Measurements from ENCODE around the gene CTSL.
A peak's percentile ranks its signal among the peaks of the same experiment; 100 is the strongest.
"Not testable (repeated sequence)": the region's sequence is repeated elsewhere in the genome, so short reads cannot be mapped to it uniquely, and the experiment has no call there.

The CTSL gene

DNA sequence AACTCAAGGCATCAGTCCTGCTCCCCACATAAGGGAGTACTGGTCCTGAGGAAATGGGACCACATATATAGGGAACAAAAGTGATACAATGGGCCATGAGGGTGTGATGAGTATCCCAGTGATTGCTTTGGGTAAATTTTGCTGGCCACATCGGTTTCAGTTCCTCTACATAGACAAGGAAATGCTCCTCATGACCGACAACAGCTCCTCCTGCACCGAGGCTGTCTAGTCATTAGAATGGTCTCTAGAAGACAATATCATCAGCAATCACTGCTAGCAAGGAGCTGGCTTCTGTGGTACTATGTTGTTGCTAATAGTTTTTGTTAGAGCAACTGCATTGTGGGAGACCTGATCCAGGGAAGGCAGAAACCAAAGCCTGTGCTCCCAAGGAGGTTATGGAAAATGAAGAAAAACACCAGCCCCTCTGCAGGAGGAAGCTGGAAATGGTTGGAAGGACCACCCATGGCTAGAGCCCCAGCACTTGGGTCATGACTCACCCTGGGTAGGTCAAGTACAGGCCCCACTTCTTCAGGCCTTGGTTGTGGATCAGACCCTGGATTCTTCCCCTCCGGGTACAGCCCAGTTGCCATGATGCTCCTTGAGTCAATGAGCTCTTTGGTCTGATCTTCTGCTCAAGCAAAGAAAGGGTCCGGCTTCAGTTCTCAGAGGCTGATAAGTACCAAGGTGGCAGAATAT, 3.4 kb upstream of the CTSL start:
- DNase-seq (ENCODE audit: low spot score) = peak; percentile 80

DNA sequence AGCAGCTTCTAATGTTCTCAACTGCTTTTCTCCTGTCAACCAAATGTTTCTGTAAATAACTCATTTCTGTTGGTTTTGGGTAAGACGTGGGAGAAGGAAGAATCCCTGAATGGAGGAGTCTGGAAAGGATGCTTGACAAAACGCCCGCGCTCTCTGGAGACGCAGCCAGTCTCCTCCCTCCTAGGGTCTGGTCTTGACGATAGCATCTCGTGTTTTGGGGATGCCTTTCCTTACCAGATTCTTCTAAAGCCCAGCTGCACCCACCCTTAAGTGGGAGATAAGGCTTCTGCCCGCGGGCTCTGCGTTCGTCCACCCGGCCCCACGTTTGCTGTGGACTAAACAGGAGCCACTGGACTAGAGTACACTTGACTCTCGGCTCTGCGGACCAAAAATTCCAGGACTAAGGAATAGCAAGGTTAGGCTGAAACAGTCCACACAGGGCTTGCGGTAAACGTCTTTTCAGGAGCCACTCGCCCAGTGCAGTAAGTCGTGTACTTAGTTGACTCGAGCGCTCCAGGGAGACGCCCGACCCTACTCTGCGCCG, 491 bp upstream of the CTSL start:
- DNase-seq (ENCODE audit: low spot score) = peak; percentile 50

DNA sequence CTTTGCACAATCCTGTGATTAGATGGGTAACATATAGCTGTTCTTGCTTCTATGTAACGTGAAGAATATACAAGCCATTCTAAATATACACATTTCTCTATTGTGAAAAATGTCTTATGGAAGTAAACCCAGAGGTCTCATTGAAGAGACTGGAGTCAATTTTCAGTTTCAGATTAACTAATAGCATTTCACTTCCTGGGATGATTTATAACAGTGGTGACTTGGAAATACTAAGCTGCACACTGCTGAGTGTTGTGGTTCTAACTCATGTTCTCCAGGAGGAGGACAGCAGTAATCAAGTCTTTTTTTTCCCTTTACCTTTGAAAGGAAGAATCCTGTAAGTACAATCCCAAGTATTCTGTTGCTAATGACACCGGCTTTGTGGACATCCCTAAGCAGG, 3.3 kb downstream of the CTSL start:
- DNase-seq (ENCODE audit: low spot score) = no peak

DNA sequence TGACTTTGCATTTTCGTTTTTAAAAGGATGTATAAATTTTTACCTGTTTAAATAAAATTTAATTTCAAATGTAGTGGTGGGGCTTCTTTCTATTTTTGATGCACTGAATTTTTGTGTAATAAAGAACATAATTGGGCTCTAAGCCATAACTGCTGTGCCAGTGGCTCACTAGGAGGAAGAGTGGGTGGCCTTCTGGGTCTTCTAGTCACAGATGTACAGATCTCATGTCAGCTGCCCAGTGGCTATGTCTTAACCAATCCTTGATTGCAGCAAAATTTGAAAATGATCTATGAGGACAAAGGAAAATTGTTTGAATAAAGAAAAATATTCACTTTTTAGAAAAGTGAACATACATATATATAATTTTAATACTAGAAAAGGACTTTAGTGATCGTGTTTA, 5.4 kb downstream of the CTSL start:
- no peak for DNase-seq (ENCODE audit: low spot score)

DNA sequence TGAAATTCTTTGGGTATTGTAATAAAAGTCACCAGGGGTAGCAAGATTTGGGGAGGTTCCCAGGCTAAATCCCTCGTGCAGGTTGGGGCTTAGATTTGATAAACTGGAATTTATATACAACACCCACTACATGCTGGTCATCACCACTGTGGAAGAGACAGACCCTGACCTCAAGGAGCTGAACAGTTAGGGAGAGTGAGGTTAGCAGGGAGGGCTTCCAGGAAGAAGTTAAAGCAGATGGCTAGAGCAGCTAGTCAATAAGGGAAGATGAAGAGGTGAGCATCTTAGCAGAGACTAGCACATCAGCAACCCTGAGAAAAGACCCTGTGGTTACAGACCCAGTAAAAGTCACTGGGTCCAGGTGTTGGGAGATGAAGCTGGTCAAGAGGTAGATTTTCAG, 6.4 kb downstream of the CTSL start:
- DNase-seq (ENCODE audit: low spot score) = no peak

DNA sequence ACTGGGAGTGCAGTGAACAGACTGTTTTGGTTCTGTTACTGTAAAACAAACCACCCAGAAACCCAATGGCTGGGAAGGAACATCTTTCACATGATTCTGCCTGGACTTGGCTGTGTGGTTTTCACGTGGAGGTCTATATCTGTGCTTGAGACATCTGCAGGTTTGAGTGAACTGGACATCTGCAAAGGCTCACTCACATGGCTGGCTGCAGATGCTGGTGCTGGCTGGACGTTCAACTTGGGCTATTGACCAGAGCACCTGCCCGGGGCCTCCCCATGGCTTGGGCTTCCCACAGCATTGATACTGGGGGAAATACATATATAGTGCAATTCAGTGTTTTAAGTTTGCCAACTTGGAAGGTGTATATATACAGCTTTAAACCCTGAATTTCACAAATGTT, 6.8 kb downstream of the CTSL start:
- no peak for DNase-seq (ENCODE audit: low spot score)

DNA sequence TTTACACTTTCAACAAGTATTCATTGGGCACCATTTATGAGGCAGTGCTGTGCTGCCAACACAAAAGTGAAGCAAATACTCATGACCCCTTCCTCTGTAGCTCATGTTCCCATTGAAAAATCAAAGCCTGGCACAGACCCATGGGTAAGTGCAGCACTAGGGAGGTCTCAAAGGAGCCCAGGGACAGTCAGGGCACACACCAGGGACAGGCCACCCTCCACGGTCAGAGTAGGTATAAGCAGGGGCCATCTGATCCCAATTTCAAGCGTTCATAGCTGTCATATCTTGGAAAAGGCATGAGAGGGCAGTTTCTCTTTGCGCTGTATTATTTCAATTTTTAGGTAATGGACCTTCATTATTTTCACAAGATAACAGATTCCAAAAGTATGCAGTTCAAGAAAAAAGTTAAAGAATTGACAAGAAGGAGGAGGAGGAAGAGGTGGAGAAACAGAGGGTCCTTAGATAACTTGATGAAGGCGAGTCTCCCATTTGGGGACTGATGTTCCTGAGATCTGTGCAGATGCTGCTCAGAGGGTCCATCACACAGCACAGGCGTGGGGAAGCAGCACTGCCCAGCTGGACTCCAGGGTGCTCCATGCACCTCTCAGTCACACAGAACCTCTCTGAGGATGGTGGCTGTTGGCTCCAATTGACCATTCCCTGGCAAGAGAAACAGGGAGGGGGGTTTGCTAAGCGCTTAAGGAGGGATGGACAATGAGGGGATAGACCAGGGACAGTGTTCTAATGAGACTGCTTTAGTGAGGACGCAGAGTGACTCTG, 7.5 kb downstream of the CTSL start:
- no peak for DNase-seq (ENCODE audit: low spot score)

DNA sequence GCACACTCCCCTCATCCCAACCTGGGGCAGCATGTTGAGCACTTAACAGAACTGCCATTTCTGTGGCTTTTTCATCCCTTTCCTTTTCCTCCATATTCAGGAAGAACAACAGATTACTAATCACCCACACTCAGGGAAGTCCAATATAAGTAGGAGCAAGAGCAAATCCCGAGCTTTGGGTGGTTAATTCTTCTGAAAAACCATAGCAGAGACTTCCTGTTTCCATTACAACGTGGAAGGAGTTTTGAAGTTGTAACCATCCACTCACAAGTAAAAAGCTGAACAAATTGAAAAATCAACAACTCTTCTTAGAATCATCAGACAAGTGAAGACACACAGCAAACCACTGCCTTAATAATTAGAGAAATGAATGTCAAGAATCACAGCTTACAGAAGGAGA, 8.2 kb downstream of the CTSL start:
- DNase-seq (ENCODE audit: low spot score) = no peak

DNA sequence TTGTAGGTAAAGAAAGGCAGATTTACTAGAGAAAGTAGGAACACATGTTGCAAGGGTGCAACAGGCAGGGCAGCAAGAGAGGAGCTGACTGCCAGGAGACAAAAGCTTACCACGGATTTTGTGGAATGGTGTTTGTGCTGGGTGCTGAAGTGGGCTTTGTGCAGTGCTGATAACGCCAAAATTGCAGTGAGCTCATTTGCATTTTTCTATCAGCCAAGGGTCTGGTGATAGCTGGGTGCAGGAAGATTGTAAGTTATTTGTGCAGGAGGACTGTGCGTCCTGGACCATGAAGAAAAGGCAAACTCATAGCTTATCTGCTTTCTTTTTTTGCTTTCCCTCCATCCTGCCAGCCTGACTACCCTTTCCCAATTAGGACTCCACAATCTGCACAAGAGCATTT, 13.6 kb downstream of the CTSL start:
- DNase-seq (ENCODE audit: low spot score) = no peak

DNA sequence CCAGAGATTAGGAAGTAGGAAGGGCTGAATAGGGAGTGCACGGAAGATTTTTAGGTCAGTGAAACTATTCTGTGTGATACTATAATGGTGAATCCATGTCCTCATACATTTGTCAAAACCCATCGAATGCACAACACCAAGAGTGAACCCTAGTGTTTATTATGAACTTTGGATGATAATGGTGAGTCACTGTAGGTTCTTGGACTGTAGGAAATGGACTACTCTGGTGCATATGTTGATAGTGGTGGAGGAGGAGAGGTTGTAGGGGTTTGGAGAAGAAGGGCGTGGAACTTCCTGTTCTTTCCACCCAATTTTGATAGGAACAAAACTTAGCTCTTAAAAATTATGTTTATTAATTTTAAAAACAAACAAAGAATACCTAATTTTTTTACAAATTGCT, 14.3 kb downstream of the CTSL start:
- DNase-seq (ENCODE audit: low spot score) = no peak

DNA sequence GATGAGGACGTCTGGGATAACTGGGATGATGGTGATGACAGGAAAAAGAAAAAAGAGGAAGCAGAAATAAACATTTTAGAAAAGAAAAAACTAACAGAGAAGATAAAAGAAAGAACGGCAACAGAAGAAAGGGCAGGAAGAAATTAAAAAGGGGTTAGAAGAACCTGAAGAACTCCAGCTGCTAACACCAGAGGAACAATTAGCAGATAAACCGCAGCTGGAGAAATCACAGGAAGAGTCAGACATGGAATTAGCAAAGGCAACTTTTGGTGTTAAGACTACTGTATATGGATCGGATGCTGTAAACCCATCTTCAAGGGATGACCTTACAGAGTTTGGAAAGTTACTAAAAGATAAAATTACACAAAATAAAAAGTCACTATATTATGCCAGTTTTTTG, 15.4 kb downstream of the CTSL start:
- no peak for DNase-seq (ENCODE audit: low spot score)

DNA sequence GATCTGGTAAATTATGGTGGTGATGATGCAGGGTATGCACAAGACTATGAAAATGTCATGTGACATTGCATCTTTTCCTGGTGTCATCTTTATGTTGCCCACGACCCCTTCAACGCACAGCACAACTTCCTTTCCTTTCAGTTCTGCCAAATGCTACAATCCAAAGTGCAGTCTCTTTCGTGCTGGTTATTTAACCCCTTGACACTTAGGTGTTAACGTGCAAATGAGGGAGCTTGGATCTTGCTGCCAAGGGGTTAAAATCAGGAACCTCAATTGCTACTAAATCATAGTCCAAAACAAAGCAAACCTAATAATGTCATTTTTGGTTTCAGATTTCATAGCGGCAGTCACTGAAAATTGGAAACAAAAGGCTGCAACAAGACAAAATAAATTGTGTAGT, 16.0 kb downstream of the CTSL start:
- DNase-seq (ENCODE audit: low spot score) = no peak

DNA sequence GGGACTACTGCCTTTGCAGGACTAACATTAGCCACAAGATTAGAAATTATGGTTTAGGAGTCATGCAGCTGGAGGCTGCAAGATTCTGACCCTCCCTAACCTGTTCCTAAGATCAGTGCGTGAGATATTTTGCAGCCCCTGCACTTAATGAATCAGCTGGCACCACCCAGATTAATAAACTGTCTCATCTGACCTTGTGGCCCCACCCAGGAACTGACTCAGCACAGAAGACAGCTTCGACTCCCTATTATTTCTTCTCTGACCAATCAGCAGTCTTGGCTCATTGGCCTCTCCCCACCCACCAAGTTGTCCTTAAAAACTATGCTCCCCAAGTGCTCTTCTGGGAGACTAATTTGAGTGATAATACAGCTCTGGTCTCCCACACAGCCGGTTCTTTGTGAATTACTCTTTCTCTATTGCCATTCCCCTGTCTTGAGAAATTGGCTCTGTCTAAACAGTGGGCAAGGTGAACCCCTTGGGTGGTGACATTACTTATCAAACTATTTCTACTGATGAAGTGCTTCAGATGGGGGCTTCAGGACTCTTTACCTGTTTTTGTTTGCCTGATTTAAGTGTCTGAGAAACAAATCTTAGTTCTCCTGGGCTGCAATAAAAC, 17.0 kb downstream of the CTSL start:
- no peak for DNase-seq (ENCODE audit: low spot score)

DNA sequence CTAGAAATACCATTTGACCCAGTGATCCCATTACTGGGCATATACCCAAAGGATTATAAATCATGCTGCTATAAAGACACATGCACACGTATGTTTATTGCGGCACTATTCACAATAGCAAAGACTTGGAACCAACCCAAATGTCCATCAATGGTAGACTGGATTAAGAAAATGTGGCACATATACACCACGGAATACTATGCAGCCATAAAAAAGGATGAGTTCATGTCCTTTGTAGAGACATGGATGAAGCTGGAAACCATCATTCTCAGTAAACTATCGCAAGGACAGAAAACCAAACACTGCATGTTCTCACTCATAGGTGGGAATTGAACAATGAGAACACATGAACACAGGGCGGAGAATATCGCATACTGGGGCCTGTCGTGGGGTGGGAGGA, 18.3 kb downstream of the CTSL start:
- DNase-seq (ENCODE audit: low spot score) = not testable (repeated sequence)

DNA sequence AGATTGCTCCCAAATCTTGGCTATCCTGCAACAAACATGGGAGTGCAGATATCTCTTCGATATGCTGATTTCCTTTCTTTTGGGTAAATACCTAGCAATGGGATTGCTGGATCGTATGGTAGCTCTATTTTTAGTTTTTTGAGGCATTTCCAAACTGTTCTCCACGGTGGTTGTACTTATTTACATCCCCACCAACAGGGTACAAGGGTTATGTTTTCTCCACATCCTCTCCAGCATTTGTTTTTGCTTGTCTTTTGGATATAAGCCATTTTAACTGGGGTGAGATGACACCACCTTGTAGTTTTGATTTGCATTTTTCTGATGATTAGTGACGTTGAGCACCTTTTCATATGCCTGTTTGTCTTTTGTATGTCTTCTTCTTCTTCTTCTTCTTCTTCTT, 20.3 kb downstream of the CTSL start:
- no peak for DNase-seq (ENCODE audit: low spot score)

DNA sequence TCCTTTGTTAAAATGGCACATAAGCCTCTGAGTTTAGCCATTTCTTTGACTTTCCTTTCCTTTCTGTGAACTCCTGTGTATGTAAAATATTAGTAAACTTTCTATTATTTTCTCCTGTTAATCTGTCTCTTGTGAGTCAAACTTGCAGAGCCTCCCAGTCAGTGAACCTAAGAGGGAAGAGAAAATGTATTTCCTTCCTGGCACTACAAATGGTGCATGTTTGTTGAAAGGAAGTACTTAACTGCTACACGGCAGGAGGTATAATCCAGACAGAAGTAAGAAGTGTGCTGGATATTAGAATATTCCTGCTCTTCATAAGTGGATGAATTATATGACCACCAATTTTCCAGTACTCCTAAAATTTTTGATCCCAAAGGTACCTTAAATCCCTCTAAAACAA, 23.0 kb downstream of the CTSL start:
- DNase-seq (ENCODE audit: low spot score) = no peak

DNA sequence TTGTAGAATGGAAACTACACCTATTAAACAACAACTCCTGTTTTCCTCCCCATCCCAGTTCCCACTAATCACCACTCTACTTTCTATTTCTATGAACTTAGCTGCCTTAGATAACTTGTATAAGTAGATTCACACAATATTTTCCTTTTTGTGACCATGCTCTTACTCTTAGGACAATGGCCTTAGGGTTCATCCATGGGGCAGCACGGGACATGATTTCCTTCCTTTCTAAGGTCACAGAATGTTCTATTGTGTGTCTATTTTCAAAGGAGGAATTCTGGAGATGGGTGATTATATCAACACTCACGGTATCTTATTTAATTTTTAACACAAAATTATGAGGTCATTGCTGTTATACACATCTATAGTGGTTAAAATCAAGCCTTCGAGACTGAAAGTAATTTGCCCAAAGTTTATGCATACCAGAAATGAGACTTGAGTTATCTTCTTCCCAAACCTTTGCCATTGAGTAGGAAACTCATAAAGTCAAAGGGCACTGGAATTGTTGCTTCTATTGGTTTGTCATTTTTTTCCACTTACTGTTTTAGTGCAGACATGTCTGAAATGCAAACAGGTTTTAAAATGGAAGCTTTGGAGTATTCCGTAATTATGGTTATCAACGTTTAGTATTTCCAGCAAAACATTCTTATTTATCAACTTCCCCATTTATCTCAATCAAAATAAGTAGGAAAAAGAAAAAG, 23.6 kb downstream of the CTSL start:
- DNase-seq (ENCODE audit: low spot score) = no peak

DNA sequence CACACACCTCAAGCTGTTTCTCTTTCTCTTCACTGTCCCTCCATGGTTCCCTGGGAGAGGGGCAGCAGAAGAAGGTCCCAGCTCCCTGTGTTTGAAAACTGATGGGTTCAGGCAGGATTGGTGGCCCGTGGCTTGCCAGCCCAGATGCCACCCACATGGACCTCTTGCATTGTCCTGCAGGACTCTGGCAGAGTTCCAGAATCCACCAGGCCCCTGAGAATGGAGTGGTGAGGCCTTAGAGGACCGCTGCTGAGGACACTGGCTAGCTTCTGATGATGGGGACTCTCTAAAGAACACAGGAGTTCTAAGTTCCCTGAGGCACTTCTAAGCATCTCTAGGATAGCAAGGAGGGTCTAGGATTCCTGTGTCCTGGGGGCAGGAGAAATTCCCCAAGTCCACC, 24.8 kb downstream of the CTSL start:
- DNase-seq (ENCODE audit: low spot score) = no peak

DNA sequence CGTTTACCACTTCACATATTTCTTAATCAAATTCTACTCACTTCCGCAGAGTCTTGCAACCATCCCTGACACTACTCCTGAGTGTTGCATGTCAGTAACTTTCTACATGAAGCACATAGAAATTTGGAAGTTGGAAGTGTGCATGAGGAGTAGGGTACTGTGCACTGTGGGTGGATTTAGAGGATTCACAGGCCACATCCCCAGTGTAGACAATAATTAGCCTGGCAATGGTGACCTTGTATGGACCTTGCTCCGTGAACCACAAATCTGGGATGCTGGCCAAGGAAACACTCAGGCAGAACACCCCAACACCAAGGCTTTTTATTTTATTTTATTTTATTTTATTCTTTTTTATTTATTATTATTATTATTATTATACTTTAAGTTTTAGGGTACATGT, 25.5 kb downstream of the CTSL start:
- DNase-seq (ENCODE audit: low spot score) = no peak

DNA sequence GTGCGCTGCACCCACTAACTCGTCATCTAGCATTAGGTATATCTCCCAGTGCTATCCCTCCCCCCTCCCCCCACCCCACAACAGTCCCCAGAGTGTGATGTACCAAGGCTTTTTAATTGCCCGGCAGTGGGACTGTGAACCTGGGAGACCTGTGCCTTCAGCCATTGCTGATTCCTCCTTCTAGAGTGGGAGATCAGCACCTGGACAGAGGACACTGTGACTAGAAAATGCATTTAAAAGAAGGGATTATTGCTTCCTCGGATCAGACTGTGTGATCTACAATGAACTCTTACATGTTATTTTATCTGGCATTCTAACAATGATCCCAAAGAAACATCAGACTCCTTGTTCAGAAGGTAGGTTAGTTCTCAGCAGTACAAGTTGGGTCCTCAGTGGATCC, 25.9 kb downstream of the CTSL start:
- DNase-seq (ENCODE audit: low spot score) = no peak

DNA sequence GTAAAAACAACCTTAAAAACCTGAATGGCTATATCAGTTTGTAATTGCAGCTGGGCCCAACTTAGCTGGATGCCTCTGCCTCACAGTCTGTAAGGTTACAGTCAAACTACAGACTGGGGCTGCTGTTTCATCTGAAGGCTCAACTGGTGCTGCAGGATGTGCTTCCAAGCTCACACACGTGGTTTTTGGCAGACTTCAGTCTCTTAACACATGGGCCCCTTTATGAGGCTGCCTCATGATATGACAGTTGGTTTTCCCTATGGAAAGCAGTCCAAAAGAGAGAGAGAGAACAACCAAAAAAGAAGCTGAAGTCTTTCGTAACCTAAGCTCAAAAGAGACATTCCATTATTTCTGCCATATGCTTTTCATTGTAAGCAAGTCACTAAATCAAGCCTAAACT, 27.4 kb downstream of the CTSL start:
- no peak for DNase-seq (ENCODE audit: low spot score)

DNA sequence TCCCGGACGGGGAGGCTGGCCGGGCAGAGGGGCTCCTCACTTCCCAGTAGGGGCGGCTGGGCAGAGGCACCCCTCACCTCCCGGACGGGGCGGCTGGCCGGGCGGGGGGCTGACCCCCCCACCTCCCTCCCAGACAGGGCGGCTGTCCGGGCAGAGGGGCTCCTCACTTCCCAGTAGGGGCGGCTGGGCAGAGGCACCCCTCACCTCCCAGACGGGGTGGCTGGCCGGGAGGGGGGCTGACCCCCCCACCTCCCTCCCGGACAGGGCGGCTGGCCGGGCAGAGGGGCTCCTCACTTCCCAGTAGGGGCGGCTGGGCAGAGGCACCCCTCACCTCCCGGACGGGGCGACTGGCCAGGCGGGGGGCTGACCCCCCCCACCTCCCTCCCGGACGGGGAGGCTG, 32.4 kb downstream of the CTSL start:
- DNase-seq (ENCODE audit: low spot score) = not testable (repeated sequence)

DNA sequence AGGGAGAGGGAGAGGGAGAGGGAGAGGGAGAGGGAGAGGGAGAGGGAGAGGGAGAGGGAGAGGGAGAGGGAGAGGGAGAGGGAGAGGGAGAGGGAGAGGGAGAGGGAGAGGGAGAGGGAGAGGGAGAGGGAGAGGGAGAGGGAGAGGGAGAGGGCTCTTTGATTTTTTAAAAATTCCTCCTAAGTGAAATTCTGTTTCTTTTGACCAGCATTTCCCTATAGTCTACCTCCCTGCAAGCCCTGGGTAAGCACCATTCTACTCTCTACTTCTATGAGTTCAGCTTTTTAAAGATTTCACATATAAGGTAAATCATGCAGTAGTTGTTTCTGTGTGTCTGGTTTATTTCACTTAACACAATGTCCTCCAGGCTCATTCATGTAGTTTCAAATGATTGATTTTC, 34.1 kb downstream of the CTSL start:
- not testable (repeated sequence) for DNase-seq (ENCODE audit: low spot score)

Measured in pons (tissue), 1 donor.